H9 (cell line): ENCODE results near the gene PSMD5. TPM values are rescaled to one million over a fixed set of nuclear protein-coding genes. Genes with fewer than 3 reads are reported as not detected.

Experiments
- DNase-seq: peaks from one replicate; pipeline ENCODE4 v3.0.0-alpha.2; 2017
- H2AFZ ChIP-seq: one replicate; pipeline ENCODE4 v1.6.1; 2013; ENCODE audit warnings: mild to moderate bottlenecking, low read length, control low read depth, moderate library complexity
- H2AK5ac ChIP-seq: 2 replicates; pipeline ENCODE4 v1.6.1; 2013; ENCODE audit warnings: low read length, control low read depth, mixed read lengths; ENCODE audit not compliant: insufficient read length
- H2BK120ac ChIP-seq: one replicate; pipeline ENCODE4 v1.6.1; 2013; ENCODE audit warnings: low read depth, mild to moderate bottlenecking, low read length, control low read depth, inconsistent platforms; ENCODE audit not compliant: poor library complexity, severe bottlenecking
- H2BK12ac ChIP-seq: 2 replicates; pipeline ENCODE4 v1.6.1; 2013; ENCODE audit warnings: low read length, control low read depth, mixed read lengths, low read depth; ENCODE audit not compliant: insufficient read length
- H2BK15ac ChIP-seq: 2 replicates; pipeline ENCODE4 v1.6.1; 2013; ENCODE audit warnings: low read depth, low read length, control low read depth
- H2BK20ac ChIP-seq: one replicate; pipeline ENCODE4 v1.6.1; 2013; ENCODE audit warnings: low read depth, mild to moderate bottlenecking, low read length, control low read depth, inconsistent platforms; ENCODE audit not compliant: poor library complexity, severe bottlenecking
- H2BK5ac ChIP-seq: 2 replicates; pipeline ENCODE4 v1.6.1; 2013; ENCODE audit warnings: low read length, control low read depth, mixed read lengths; ENCODE audit not compliant: insufficient read length
- H3K14ac ChIP-seq: 2 replicates; pipeline ENCODE4 v1.6.1; 2013; ENCODE audit warnings: low read length, control low read depth; ENCODE audit not compliant: insufficient read depth
- H3K18ac ChIP-seq: 2 replicates; pipeline ENCODE4 v1.6.1; 2013; ENCODE audit warnings: low read depth, mild to moderate bottlenecking, mixed read lengths, low read length, control low read depth; ENCODE audit not compliant: insufficient read length
- H3K23ac ChIP-seq: 2 replicates; pipeline ENCODE4 v1.6.1; 2013; ENCODE audit warnings: low read length, control low read depth, mixed read lengths, low read depth; ENCODE audit not compliant: insufficient read length
- H3K23me2 ChIP-seq: 2 replicates; pipeline ENCODE4 v1.6.1; 2013; ENCODE audit warnings: low read depth, mild to moderate bottlenecking, mixed read lengths, low read length, control low read depth; ENCODE audit not compliant: insufficient read length, poor library complexity, severe bottlenecking
- H3K27ac ChIP-seq: 2 replicates; pipeline ENCODE4 v1.5.1; 2013; ENCODE audit warnings: low read length, control low read depth, mixed read lengths, low read depth; ENCODE audit not compliant: insufficient read length
- H3K27me3 ChIP-seq: 2 replicates; pipeline ENCODE4 v1.6.1; 2013; ENCODE audit warnings: low read length, control low read depth, inconsistent platforms; ENCODE audit not compliant: insufficient read depth
- H3K4ac ChIP-seq: 2 replicates; pipeline ENCODE4 v1.6.1; 2013; ENCODE audit warnings: low read depth, mild to moderate bottlenecking, control low read depth, inconsistent platforms, low read length, moderate library complexity
- H3K4me1 ChIP-seq: 2 replicates; pipeline ENCODE4 v1.6.1; 2013; ENCODE audit warnings: low read length, control low read depth, inconsistent platforms; ENCODE audit not compliant: insufficient read depth
- H3K4me2 ChIP-seq: 2 replicates; pipeline ENCODE4 v1.6.1; 2013; ENCODE audit warnings: low read length, control low read depth, mixed read lengths; ENCODE audit not compliant: insufficient read length, insufficient read depth
- H3K56ac ChIP-seq: 2 replicates; pipeline ENCODE4 v1.6.1; 2013; ENCODE audit warnings: low read depth, mild to moderate bottlenecking, mixed read lengths, low read length, control low read depth; ENCODE audit not compliant: insufficient read length
- H3K79me1 ChIP-seq: 2 replicates; pipeline ENCODE4 v1.6.1; 2013; ENCODE audit warnings: low read depth, mild to moderate bottlenecking, moderate library complexity, low read length, control low read depth, inconsistent platforms; ENCODE audit not compliant: insufficient read depth, poor library complexity, severe bottlenecking
- H3K79me2 ChIP-seq: 2 replicates; pipeline ENCODE4 v1.6.1; 2013; ENCODE audit warnings: low read length, control low read depth, inconsistent platforms; ENCODE audit not compliant: insufficient read depth
- H3K9ac ChIP-seq: 2 replicates; pipeline ENCODE4 v1.6.1; 2013; ENCODE audit warnings: low read length, control low read depth, mixed read lengths; ENCODE audit not compliant: insufficient read length; ENCODE audit errors: extremely low read depth
- H3K9me3 ChIP-seq: one replicate; pipeline ENCODE4 v1.6.1; 2013; ENCODE audit warnings: low read depth, low read length, inconsistent platforms; ENCODE audit not compliant: control insufficient read depth
- H3T11ph ChIP-seq: one replicate; pipeline ENCODE4 v1.6.1; 2013; ENCODE audit warnings: mild to moderate bottlenecking, low read length, control low read depth, inconsistent platforms
- H4K20me1 ChIP-seq: one replicate; pipeline ENCODE4 v1.6.1; 2013; ENCODE audit not compliant: control insufficient read depth, insufficient read length, insufficient read depth
- H4K5ac ChIP-seq: 2 replicates; pipeline ENCODE4 v1.6.1; 2013; ENCODE audit warnings: low read depth, mild to moderate bottlenecking, mixed read lengths, low read length, control low read depth; ENCODE audit not compliant: insufficient read length
- H4K8ac ChIP-seq: replicated peaks from 2 replicates; pipeline ENCODE4 v1.6.1; 2013; ENCODE audit warnings: low read length, control low read depth, mixed read lengths, low read depth; ENCODE audit not compliant: insufficient read length
- H4K91ac ChIP-seq: 2 replicates; pipeline ENCODE4 v1.6.1; 2013; ENCODE audit warnings: low read depth, mild to moderate bottlenecking, moderate library complexity, mixed read lengths, low read length, control low read depth; ENCODE audit not compliant: insufficient read length
- H3K27ac Mint-ChIP-seq, 3 experiments: 2 replicates in 2 of 3; 3 replicates in 1 of 3; pipeline ENCODE4 v1.8.0; 2020 to 2021; ENCODE audit warnings: mixed read lengths in 3 of 3, mild to moderate bottlenecking in 1 of 3, moderate library complexity in 1 of 3
- H3K27me3 Mint-ChIP-seq: 2 replicates; pipeline ENCODE4 v1.8.0; 2021; ENCODE audit warnings: low read depth, mild to moderate bottlenecking, moderate library complexity, mixed read lengths
- H3K36me3 Mint-ChIP-seq, 3 experiments: 2 replicates in 2 of 3; 3 replicates in 1 of 3; pipeline ENCODE4 v1.8.0; 2020 to 2021; ENCODE audit warnings: low read depth in 3 of 3, mixed read lengths in 3 of 3; ENCODE audit not compliant: insufficient read depth in 1 of 3
- H3K4me1 Mint-ChIP-seq, 2 experiments: 2 replicates each; pipeline ENCODE4 v1.8.0; 2020; ENCODE audit warnings: mixed read lengths in 2 of 2
- H3K4me3 Mint-ChIP-seq, 2 experiments: 2 replicates in 1 of 2; 3 replicates in 1 of 2; pipeline ENCODE4 v1.8.0; 2020 to 2021; ENCODE audit warnings: mild to moderate bottlenecking in 2 of 2, mixed read lengths in 2 of 2, moderate library complexity in 1 of 2
- H3K9me3 Mint-ChIP-seq, 2 experiments: 2 replicates in 1 of 2; 3 replicates in 1 of 2; pipeline ENCODE4 v1.8.0; 2020; ENCODE audit warnings: mild to moderate bottlenecking in 2 of 2, mixed read lengths in 2 of 2, moderate library complexity in 1 of 2
- WGBS: extraction: QIAGEN DNeasy Blood & Tissue Kit; methylation state at CpG from one replicate; pipeline ENCODE4 v1.1.7; 2013; ENCODE audit warnings: missing lambda C conversion rate, low lambda C conversion rate, mixed read lengths; ENCODE audit not compliant: insufficient read length; ENCODE audit errors: extremely low coverage; 5-methylcytosine and 5-hydroxymethylcytosine counted together
- total RNA-seq: library from RNA; stranded (reverse); gene quantifications from 2 replicates; pipeline ENCODE4 v1.2.1, GENCODE V29; 2021
- TF ChIP-seq, protein P1 (sequence below): fragments of 200-600 bp; sonication (generic); conservative IDR thresholded peaks from 3 replicates; pipeline ENCODE4 v1.8.0; 2021; ENCODE audit warnings: antibody characterized with exemption, mild to moderate bottlenecking

The PSMD5 gene
- total RNA-seq, 1 experiment from 2014 or later, result 64.9 TPM

DNA sequence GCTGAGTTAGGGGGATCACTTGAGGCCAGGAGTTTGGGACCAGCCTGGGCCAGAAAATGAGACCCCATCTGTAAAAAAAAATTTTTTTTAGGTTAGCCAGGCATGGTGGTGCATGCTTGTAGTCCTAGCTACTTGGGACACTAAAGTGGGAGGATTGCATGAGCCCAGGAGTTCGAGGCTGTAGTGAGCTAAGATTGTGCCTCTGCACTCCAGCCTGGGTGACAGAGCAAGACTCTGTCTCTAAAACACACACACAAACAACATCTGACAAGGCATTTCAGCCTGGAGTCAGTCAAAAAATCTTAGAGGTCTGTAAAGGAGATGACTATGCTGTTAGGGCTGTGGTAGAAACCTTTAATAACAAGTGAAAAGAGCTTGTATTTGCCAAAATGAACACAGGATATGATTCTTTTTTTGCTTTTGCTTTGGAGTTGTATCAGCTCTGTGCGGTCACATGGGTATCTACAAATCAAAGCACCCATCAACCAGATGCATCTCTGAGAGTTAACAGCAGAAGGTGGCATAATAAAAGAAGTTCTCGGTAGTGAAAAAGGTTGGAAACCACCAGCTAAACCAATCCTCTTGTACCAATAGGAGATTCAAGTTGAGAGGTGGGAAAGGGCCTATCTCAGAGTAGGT, 3.6 kb upstream of the PSMD5 start:
- Histone ChIP-seq H3K9me3 (no peaks in the 10 kb centered on the region), H4K8ac (no peak overlapping the region), H2BK120ac (no peak overlapping the region), H2BK12ac (no peak overlapping the region), H3K4me2 (no peak overlapping the region), H4K20me1 (no peaks in the 10 kb centered on the region), H3K4ac (no peak overlapping the region), H3K56ac (no peak overlapping the region), H3K23ac (no peak overlapping the region), H4K5ac (no peak overlapping the region), H3K79me1 (no peaks in the 10 kb centered on the region), H4K91ac (no peak overlapping the region), H2BK5ac (no peak overlapping the region), H2BK20ac (no peak overlapping the region), H3K79me2 (peaks cover 2% of the 10 kb centered on the region; the same call in 1 of the 2 replicates), H3T11ph (no peak overlapping the region), H2AFZ (no peak overlapping the region), H3K4me1 (peaks cover 7% of the 10 kb centered on the region; the same call in 1 of the 2 replicates), H3K9ac (no peak overlapping the region), H2BK15ac (no peak overlapping the region), H3K27ac (no peak overlapping the region), H3K23me2 (peaks cover 12% of the 10 kb centered on the region), H2AK5ac (no peak overlapping the region), H3K18ac (no peak overlapping the region), H3K14ac (no peak overlapping the region), H3K27me3 (no peaks in the 10 kb centered on the region)
- TF ChIP-seq, protein P1, sequence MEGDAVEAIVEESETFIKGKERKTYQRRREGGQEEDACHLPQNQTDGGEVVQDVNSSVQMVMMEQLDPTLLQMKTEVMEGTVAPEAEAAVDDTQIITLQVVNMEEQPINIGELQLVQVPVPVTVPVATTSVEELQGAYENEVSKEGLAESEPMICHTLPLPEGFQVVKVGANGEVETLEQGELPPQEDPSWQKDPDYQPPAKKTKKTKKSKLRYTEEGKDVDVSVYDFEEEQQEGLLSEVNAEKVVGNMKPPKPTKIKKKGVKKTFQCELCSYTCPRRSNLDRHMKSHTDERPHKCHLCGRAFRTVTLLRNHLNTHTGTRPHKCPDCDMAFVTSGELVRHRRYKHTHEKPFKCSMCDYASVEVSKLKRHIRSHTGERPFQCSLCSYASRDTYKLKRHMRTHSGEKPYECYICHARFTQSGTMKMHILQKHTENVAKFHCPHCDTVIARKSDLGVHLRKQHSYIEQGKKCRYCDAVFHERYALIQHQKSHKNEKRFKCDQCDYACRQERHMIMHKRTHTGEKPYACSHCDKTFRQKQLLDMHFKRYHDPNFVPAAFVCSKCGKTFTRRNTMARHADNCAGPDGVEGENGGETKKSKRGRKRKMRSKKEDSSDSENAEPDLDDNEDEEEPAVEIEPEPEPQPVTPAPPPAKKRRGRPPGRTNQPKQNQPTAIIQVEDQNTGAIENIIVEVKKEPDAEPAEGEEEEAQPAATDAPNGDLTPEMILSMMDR, result no peak
- WGBS, result no CpG with 5 or more reads among the region's 3 CpGs
- no peak for DNase-seq
- H3K36me3 Mint-ChIP-seq, result peaks cover 0 to 26% (median 8%) of the 10 kb centered on the region in 3 experiments; a peak in 4 of 7 replicates
- no peak overlapping the region for H3K4me3 Mint-ChIP-seq
- no peaks in the 10 kb centered on the region for H3K27me3 Mint-ChIP-seq
- peaks cover 2 to 14% of the 10 kb centered on the region in 2 experiments; a peak in 4 of 5 replicates for H3K9me3 Mint-ChIP-seq
- H3K27ac Mint-ChIP-seq, result peak overlapping the region in 1 of 3 experiments; percentile 59; a peak in 1 of 7 replicates
- peaks cover 30 to 31% of the 10 kb centered on the region in 2 experiments for H3K4me1 Mint-ChIP-seq
